Calu3 (cell line): ENCODE data around the gene CLDN10. TPM values are rescaled to one million over a fixed set of nuclear protein-coding genes. Genes with fewer than 3 reads are reported as not detected.
A peak's percentile ranks its signal among the peaks of the same experiment; 100 is the strongest.

Experiments used
- BruUV-seq: library from RNA; stranded (reverse); fragments of 400-500 nt; replicated peaks from 2 replicates; lab custom pipeline; 2021; lab: Mats Ljungman, UMichigan
- CTCF ChIA-PET: fragments of 300-600 bp; sonication (Branson Sonifier 250); formaldehyde crosslinking; loops from one replicate; lab custom pipeline; 2022; ENCODE audit warnings: antibody characterized with exemption; lab: Charles Lee
- DNase-seq: peaks from one replicate; pipeline ENCODE4 v3.0.0; 2022
- H3K27ac Mint-ChIP-seq: one replicate; pipeline ENCODE4 v1.8.0; 2022; ENCODE audit warnings: mixed read lengths; ENCODE audit not compliant: unreplicated experiment
- H3K27me3 Mint-ChIP-seq: one replicate; pipeline ENCODE4 v1.8.0; 2022; ENCODE audit warnings: mixed read lengths; ENCODE audit not compliant: unreplicated experiment
- H3K36me3 Mint-ChIP-seq: one replicate; pipeline ENCODE4 v1.8.0; 2022; ENCODE audit warnings: mild to moderate bottlenecking, moderate library complexity, mixed read lengths; ENCODE audit not compliant: insufficient read depth, unreplicated experiment
- H3K4me1 Mint-ChIP-seq: one replicate; pipeline ENCODE4 v1.8.0; 2022; ENCODE audit warnings: mild to moderate bottlenecking, low read depth, mixed read lengths; ENCODE audit not compliant: unreplicated experiment
- H3K4me3 Mint-ChIP-seq: one replicate; pipeline ENCODE4 v1.8.0; 2022; ENCODE audit warnings: mild to moderate bottlenecking, low read depth, moderate library complexity, mixed read lengths; ENCODE audit not compliant: unreplicated experiment
- H3K9me3 Mint-ChIP-seq: one replicate; pipeline ENCODE4 v1.8.0; 2022; ENCODE audit warnings: low read depth, mixed read lengths; ENCODE audit not compliant: unreplicated experiment
- intact Hi-C: fragments of 100-400 bp; cut with micrococcal nuclease; formaldehyde crosslinking; loops from one replicate; pipeline ENCODE4 v1.10.0; 2022; ENCODE audit not compliant: unreplicated experiment
- total RNA-seq: library from RNA; stranded (reverse); gene quantifications from 2 replicates; pipeline ENCODE4 v1.2.3, GENCODE V29; 2022
- TF ChIP-seq, protein P1 (sequence below): fragments of 200-600 bp; IDR thresholded peaks from one replicate; pipeline ENCODE4 v1.8.0; 2022; ENCODE audit warnings: antibody characterized with exemption; ENCODE audit not compliant: unreplicated experiment

CLDN10 gene
- total RNA-seq, 1 experiment from 2014 or later: 55.0 TPM

DNA sequence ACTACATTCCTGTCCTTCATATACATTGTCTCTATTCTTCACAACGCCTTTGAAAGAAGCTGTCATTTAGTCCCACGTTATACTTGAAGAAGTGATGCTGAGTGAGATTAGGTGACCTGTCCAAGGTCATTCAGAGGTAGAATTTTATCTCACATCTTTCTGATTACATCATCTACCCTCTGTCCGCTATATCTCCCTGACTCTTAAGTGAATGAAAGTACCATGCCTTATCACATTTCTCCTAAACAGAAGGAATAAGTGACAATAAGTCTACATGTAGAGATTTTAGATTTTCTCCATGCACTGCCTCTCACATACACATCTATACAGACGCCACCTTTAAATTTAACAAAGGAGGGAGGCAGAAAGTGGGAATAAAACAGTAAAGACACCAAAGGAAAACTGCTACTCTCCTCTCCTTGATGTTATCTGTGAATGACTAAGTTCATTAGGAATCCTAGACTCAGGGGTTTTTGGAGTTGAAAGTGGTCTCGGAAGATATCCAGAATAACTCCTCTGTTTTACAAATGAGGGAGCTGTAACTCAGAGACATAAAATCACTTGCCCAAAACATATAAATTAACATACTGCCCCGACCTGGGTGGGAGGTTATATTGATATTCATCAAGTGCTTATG, 4.9 kb upstream of the CLDN10 start:
- TF ChIP-seq, protein P1, sequence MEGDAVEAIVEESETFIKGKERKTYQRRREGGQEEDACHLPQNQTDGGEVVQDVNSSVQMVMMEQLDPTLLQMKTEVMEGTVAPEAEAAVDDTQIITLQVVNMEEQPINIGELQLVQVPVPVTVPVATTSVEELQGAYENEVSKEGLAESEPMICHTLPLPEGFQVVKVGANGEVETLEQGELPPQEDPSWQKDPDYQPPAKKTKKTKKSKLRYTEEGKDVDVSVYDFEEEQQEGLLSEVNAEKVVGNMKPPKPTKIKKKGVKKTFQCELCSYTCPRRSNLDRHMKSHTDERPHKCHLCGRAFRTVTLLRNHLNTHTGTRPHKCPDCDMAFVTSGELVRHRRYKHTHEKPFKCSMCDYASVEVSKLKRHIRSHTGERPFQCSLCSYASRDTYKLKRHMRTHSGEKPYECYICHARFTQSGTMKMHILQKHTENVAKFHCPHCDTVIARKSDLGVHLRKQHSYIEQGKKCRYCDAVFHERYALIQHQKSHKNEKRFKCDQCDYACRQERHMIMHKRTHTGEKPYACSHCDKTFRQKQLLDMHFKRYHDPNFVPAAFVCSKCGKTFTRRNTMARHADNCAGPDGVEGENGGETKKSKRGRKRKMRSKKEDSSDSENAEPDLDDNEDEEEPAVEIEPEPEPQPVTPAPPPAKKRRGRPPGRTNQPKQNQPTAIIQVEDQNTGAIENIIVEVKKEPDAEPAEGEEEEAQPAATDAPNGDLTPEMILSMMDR: no peak
- BruUV-seq: no TSS peak
- DNase-seq: no peak
- H3K27ac Mint-ChIP-seq: no peak overlapping the region
- H3K9me3 Mint-ChIP-seq: no peaks in the 10 kb centered on the region
- CTCF ChIA-PET: no interaction called here
- H3K27me3 Mint-ChIP-seq: no peaks in the 10 kb centered on the region
- no peak overlapping the region for H3K4me3 Mint-ChIP-seq
- H3K4me1 Mint-ChIP-seq: peaks cover 11% of the 10 kb centered on the region
- intact Hi-C loops: no loop called here
- no peaks in the 10 kb centered on the region for H3K36me3 Mint-ChIP-seq

DNA sequence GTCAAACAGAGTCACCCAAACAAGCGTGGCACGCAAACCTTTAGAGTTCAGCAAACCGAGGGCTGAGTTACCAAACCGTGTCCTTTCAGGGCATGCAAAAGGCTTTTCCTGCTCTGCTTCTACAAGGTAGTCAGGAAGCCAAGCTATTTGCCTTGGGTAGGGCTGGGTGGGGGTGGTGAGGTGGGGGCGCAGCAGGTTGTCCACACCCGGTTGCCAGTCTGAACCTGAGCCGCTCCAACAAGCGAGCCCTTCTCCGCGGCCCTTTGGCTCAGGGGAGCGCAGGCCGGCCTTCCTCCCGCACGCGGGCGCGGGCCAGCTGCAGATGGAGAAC, 347 bp upstream of the CLDN10 start:
- Mint-ChIP-seq H3K27me3 (no peaks in the 10 kb centered on the region), H3K4me1 (peaks cover 4% of the 10 kb centered on the region), H3K9me3 (no peaks in the 10 kb centered on the region), H3K4me3 (peak overlapping the region; percentile 77), H3K27ac (no peak overlapping the region), H3K36me3 (peaks cover 16% of the 10 kb centered on the region)
- TF ChIP-seq, protein P1: no peak
- DNase-seq: no peak
- no TSS peak for BruUV-seq
- CTCF ChIA-PET: interaction anchor here (0.7 to 0.8 kb wide), 2 partner anchors 15 to 392 kb away, joined by 7 to 14 read pairs; no protein-coding TSS in a partner anchor
- intact Hi-C loops: loop anchor here (5.0 kb wide), 1 partner anchor 60 kb away; no protein-coding TSS in a partner anchor

- Mint-ChIP-seq H3K27ac (peak overlapping the region; percentile 52), H3K9me3 (no peaks in the 10 kb centered on the region), H3K4me3 (peak overlapping the region; percentile 77), H3K4me1 (no peaks in the 10 kb centered on the region), H3K36me3 (peaks cover 16% of the 10 kb centered on the region), H3K27me3 (no peaks in the 10 kb centered on the region)
- TSS peak; percentile 58 for BruUV-seq
- CTCF ChIA-PET: interaction anchor here (0.6 kb wide), 1 partner anchor 59 kb away, joined by 3 read pairs; no protein-coding TSS in a partner anchor
- no peak for DNase-seq
- intact Hi-C loops: loop anchor here (5.0 kb wide), 1 partner anchor 59 kb away; no protein-coding TSS in a partner anchor
- TF ChIP-seq, protein P1: no peak
Observed at GRCh38 chr13:95553581-95554385, 1.3 kb downstream of the CLDN10 start.

DNA sequence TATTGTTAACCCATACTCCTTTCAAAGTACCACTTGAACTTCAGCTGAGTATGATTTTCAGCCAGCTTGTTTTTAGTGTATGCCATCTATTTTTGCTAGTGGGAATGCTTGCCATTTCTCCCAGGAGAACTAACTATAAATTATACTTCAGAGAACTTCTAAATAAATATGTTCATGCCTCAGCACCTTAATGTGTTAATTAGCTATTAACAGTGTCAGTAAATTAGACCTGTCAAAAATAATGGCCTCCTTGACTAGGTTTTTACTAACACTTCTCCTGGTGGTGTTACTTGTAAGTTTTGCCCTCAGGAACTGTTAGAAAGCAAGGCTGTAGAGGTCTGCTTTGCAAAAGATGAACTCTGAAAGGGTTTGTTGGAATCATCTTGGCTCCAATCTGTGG, 4.5 kb downstream of the CLDN10 start:
- TF ChIP-seq, protein P1: no peak
- Mint-ChIP-seq H3K4me3 (no peak overlapping the region), H3K9me3 (no peaks in the 10 kb centered on the region), H3K4me1 (no peaks in the 10 kb centered on the region), H3K27me3 (no peaks in the 10 kb centered on the region), H3K27ac (no peak overlapping the region), H3K36me3 (peaks cover 16% of the 10 kb centered on the region)
- intact Hi-C loops: no loop called here
- no peak for DNase-seq
- CTCF ChIA-PET: no interaction called here
- BruUV-seq: no TSS peak
